Caco-2 (cell line): ENCODE results near the gene PLEKHG7. TPM values are rescaled to one million over a fixed set of nuclear protein-coding genes. Genes with fewer than 3 reads are reported as not detected.

Experiments used
- BruUV-seq: library from RNA; stranded (reverse); fragments of 400-500 nt; replicated peaks from 2 replicates; lab custom pipeline; 2021; lab: Mats Ljungman, UMichigan
- CTCF ChIA-PET: fragments of 300-600 bp; sonication (Branson Sonifier 250); formaldehyde crosslinking; loops from one replicate; lab custom pipeline; 2022; ENCODE audit warnings: antibody characterized with exemption; lab: Charles Lee
- POLR2A ChIA-PET: fragments of 300-600 bp; sonication (Branson Sonifier 250); formaldehyde crosslinking; loops from one replicate; lab custom pipeline; 2022; ENCODE audit warnings: antibody characterized with exemption; lab: Charles Lee
- DNase-seq, 2 experiments: peaks; one replicate each; pipeline versions ENCODE4 v3.0.0 to v3.0.0-alpha.2; 2020 to 2022
- H3K27me3 ChIP-seq: replicated peaks from 2 replicates; pipeline ENCODE4 v1.6.0; 2011; ENCODE audit warnings: low read length; ENCODE audit not compliant: control insufficient read depth, insufficient read depth
- H3K36me3 ChIP-seq: 2 replicates; pipeline ENCODE4 v1.5.1; 2011; ENCODE audit warnings: low read length; ENCODE audit not compliant: control insufficient read depth, insufficient read depth
- H3K4me1 ChIP-seq: fragments of 250-450 bp; sonication (Bioruptor Pico); 2 replicates; pipeline ENCODE4 v1.5.1; 2020; ENCODE audit warnings: mild to moderate bottlenecking
- H3K4me3 ChIP-seq: 2 replicates; pipeline ENCODE4 v1.5.1; 2011; ENCODE audit warnings: low read depth, mild to moderate bottlenecking, control low read depth, low read length
- H3K9me3 ChIP-seq: fragments of 250-450 bp; sonication (Bioruptor Pico); 2 replicates; pipeline ENCODE4 v1.5.1; 2020; ENCODE audit warnings: mild to moderate bottlenecking, moderate library complexity
- H3K27ac Mint-ChIP-seq: one replicate; pipeline ENCODE4 v1.8.0; 2022; ENCODE audit warnings: mixed read lengths; ENCODE audit not compliant: unreplicated experiment
- H3K27me3 Mint-ChIP-seq: one replicate; pipeline ENCODE4 v1.8.0; 2022; ENCODE audit warnings: mixed read lengths; ENCODE audit not compliant: insufficient read depth, unreplicated experiment
- H3K36me3 Mint-ChIP-seq: one replicate; pipeline ENCODE4 v1.8.0; 2022; ENCODE audit warnings: mild to moderate bottlenecking, mixed read lengths; ENCODE audit not compliant: insufficient read depth, unreplicated experiment
- H3K4me1 Mint-ChIP-seq: one replicate; pipeline ENCODE4 v1.8.0; 2022; ENCODE audit warnings: low read depth, mixed read lengths; ENCODE audit not compliant: unreplicated experiment
- H3K4me3 Mint-ChIP-seq: one replicate; pipeline ENCODE4 v1.8.0; 2022; ENCODE audit warnings: mild to moderate bottlenecking, moderate library complexity, mixed read lengths; ENCODE audit not compliant: unreplicated experiment
- H3K9me3 Mint-ChIP-seq: one replicate; pipeline ENCODE4 v1.8.0; 2022; ENCODE audit warnings: mixed read lengths; ENCODE audit not compliant: unreplicated experiment
- CTCF ChIP-seq, 2 experiments: fragments of 200-600 bp in 1 of 2; IDR thresholded peaks; 1 replicate in 1 of 2; 2 replicates in 1 of 2; pipeline versions ENCODE4 v1.5.1 to v1.8.0; 2011 to 2022; ENCODE audit warnings: antibody characterized with exemption in 1 of 2, control low read depth in 1 of 2, inconsistent platforms in 1 of 2, low read depth in 1 of 2, low read length in 1 of 2, mild to moderate bottlenecking in 1 of 2, moderate library complexity in 1 of 2; ENCODE audit not compliant: insufficient read depth in 1 of 2, severe bottlenecking in 1 of 2, unreplicated experiment in 1 of 2
- intact Hi-C: fragments of 100-400 bp; cut with micrococcal nuclease; formaldehyde crosslinking; loops from one replicate; pipeline ENCODE4 v1.10.0; 2022; ENCODE audit not compliant: unreplicated experiment
- total RNA-seq: library from RNA; stranded (reverse); gene quantifications from 2 replicates; pipeline ENCODE4 v1.2.3, GENCODE V29; 2022

PLEKHG7 gene
- total RNA-seq, 1 experiment from 2014 or later, result 0.23 TPM

- H3K27me3 ChIP-seq, result no peaks in the 10 kb centered on the region
- no peaks in the 10 kb centered on the region for H3K36me3 ChIP-seq
- H3K9me3 Mint-ChIP-seq, result no peaks in the 10 kb centered on the region
- H3K4me1 ChIP-seq, result no peaks in the 10 kb centered on the region
- no peaks in the 10 kb centered on the region for H3K27me3 Mint-ChIP-seq
- no peak overlapping the region for H3K4me3 Mint-ChIP-seq
- H3K9me3 ChIP-seq, result no peaks in the 10 kb centered on the region
- no peak for TF ChIP-seq CTCF (IDR thresholded peaks at IDR 0.05; ENCODE audit: insufficient read depth in 1 of 2, low read depth in 1 of 2, low read length in 1 of 2, severe bottlenecking in 1 of 2, unreplicated experiment in 1 of 2)
- H3K36me3 Mint-ChIP-seq, result peaks cover 36% of the 10 kb centered on the region
- CTCF ChIA-PET, result no interaction called here
- H3K4me1 Mint-ChIP-seq, result peaks cover 8% of the 10 kb centered on the region
- POLR2A ChIA-PET, result no interaction called here
- no peak for DNase-seq
- intact Hi-C loops, result loop anchor here (2.0 kb wide), 1 partner anchor 158 kb away; no protein-coding TSS in a partner anchor
- no TSS peak for BruUV-seq
- H3K4me3 ChIP-seq, result no peak overlapping the region
- no peak overlapping the region for H3K27ac Mint-ChIP-seq
These were observed 81.6 kb downstream of the PLEKHG7 start for GRCh38 chr12:92784356-92784755.

GRCh38 chr12:92784797-92785562 lies 82.2 kb downstream of the PLEKHG7 start:
- peak; percentile 55 to 80 for DNase-seq
- Mint-ChIP-seq H3K9me3 (peaks cover 1% of the 10 kb centered on the region), H3K4me1 (peaks cover 8% of the 10 kb centered on the region), H3K36me3 (peaks cover 41% of the 10 kb centered on the region), H3K27ac (no peak overlapping the region), H3K4me3 (no peak overlapping the region), H3K27me3 (no peaks in the 10 kb centered on the region)
- Histone ChIP-seq H3K27me3 (no peaks in the 10 kb centered on the region), H3K4me3 (no peak overlapping the region), H3K9me3 (no peaks in the 10 kb centered on the region), H3K36me3 (no peaks in the 10 kb centered on the region), H3K4me1 (no peaks in the 10 kb centered on the region)
- POLR2A ChIA-PET, result interaction anchor here (1.2 kb wide), 1 partner anchor 657 kb away, joined by 3 read pairs; the partner anchor contains the start of gene UBE2N
- no TSS peak for BruUV-seq
- intact Hi-C loops, result loop anchor here (1.0 to 5.0 kb wide), 5 partner anchors 142 to 634 kb away; partner anchors contain the start of gene EEA1
- CTCF ChIA-PET, result interaction anchor here (0.8 kb wide), 1 partner anchor 634 kb away, joined by 5 read pairs; no protein-coding TSS in a partner anchor
- TF ChIP-seq CTCF (IDR thresholded peaks at IDR 0.05; ENCODE audit: insufficient read depth in 1 of 2, low read depth in 1 of 2, low read length in 1 of 2, severe bottlenecking in 1 of 2, unreplicated experiment in 1 of 2), result peak; percentile 45 to 64

- no peak for TF ChIP-seq CTCF (IDR thresholded peaks at IDR 0.05; ENCODE audit: insufficient read depth in 1 of 2, low read depth in 1 of 2, low read length in 1 of 2, severe bottlenecking in 1 of 2, unreplicated experiment in 1 of 2)
- BruUV-seq, result no TSS peak
- no peaks in the 10 kb centered on the region for H3K27me3 Mint-ChIP-seq
- no peak for DNase-seq
- H3K4me1 Mint-ChIP-seq, result peaks cover 8% of the 10 kb centered on the region
- no peak overlapping the region for H3K4me3 Mint-ChIP-seq
- no peak overlapping the region for H3K27ac Mint-ChIP-seq
- no peaks in the 10 kb centered on the region for H3K36me3 ChIP-seq
- CTCF ChIA-PET, result interaction anchor here (0.8 kb wide), 1 partner anchor 634 kb away, joined by 5 read pairs; no protein-coding TSS in a partner anchor
- H3K27me3 ChIP-seq, result no peaks in the 10 kb centered on the region
- POLR2A ChIA-PET, result interaction anchor here (1.2 kb wide), 1 partner anchor 657 kb away, joined by 3 read pairs; the partner anchor contains the start of gene UBE2N
- H3K9me3 Mint-ChIP-seq, result peaks cover 7% of the 10 kb centered on the region
- intact Hi-C loops, result loop anchor here (1.0 to 5.0 kb wide), 5 partner anchors 142 to 634 kb away; partner anchors contain the start of gene EEA1
- H3K4me1 ChIP-seq, result no peaks in the 10 kb centered on the region
- peaks cover 47% of the 10 kb centered on the region for H3K36me3 Mint-ChIP-seq
- no peak overlapping the region for H3K4me3 ChIP-seq
- H3K9me3 ChIP-seq, result no peaks in the 10 kb centered on the region
These were observed 82.8 kb downstream of the PLEKHG7 start for GRCh38 chr12:92785563-92785950.
